ENCODE measurements around the gene MAGEB17.
"Not testable (repeated sequence)": the region's sequence is repeated elsewhere in the genome, so short reads cannot be mapped to it uniquely, and the experiment has no call there.

MAGEB17 gene

GRCh38 chrX:16172391-16172790 lies 5.1 kb downstream of the MAGEB17 start:
- Histone ChIP-seq H3K4me3 (ENCODE audit: low read depth, low read length) (no peak overlapping the region), H2BK5ac (ENCODE audit: low read depth, low read length, poor library complexity) (no peak overlapping the region), H3K27me3 (ENCODE audit: insufficient read depth, low read length) (no peaks in the 10 kb centered on the region), H3K79me2 (ENCODE audit: control insufficient read depth, insufficient read depth, low read length, poor library complexity) (no peaks in the 10 kb centered on the region), H3K9me3 (ENCODE audit: insufficient read depth, low read depth, low read length) (no peaks in the 10 kb centered on the region), H3K36me3 (ENCODE audit: control insufficient read depth in 1 of 2, insufficient read depth in 2 of 2, low read length in 2 of 2) (no peaks in the 10 kb centered on the region), H2AK5ac (ENCODE audit: low read length) (no peak overlapping the region), H3K23ac (ENCODE audit: low read length) (no peak overlapping the region), H3K4me1 (ENCODE audit: control insufficient read depth in 1 of 2, insufficient read depth in 2 of 2, low read length in 2 of 2) (no peaks in the 10 kb centered on the region), H3K9ac (ENCODE audit: low read length) (no peak overlapping the region), H2AFZ (ENCODE audit: insufficient read depth, low read length, poor library complexity) (no peak overlapping the region), H4K8ac (ENCODE audit: low read depth, low read length) (no peak overlapping the region), H2BK12ac (ENCODE audit: low read length) (no peak overlapping the region), H3K27ac (ENCODE audit: low read depth, low read length) (no peak overlapping the region), H3K4me2 (ENCODE audit: low read length) (no peak overlapping the region), H3K4ac (ENCODE audit: low read depth, low read length) (no peak overlapping the region), H3K79me1 (ENCODE audit: low read length) (no peaks in the 10 kb centered on the region), H3K18ac (ENCODE audit: low read length) (no peak overlapping the region), H3K14ac (ENCODE audit: low read length) (no peak overlapping the region), H4K91ac (ENCODE audit: low read depth, low read length) (no peak overlapping the region), H4K12ac (ENCODE audit: low read depth, low read length) (no peak overlapping the region), H2BK120ac (ENCODE audit: insufficient read depth, low read length, poor library complexity) (no peak overlapping the region)
- no CpG with 5 or more reads among the region's 3 CpGs for WGBS (ENCODE audit: extremely low coverage, insufficient coverage, insufficient read length)
- DNase-seq: no peak

GRCh38 chrX:16175329-16176061 lies 8.2 kb downstream of the MAGEB17 start:
- H4K12ac ChIP-seq (ENCODE audit: low read depth, low read length): no peak overlapping the region
- no peaks in the 10 kb centered on the region for H3K79me1 ChIP-seq (ENCODE audit: low read length)
- WGBS (ENCODE audit: extremely low coverage, insufficient coverage, insufficient read length): no CpG with 5 or more reads among the region's 3 CpGs
- H3K36me3 ChIP-seq (ENCODE audit: control insufficient read depth in 1 of 2, insufficient read depth in 2 of 2, low read length in 2 of 2): no peaks in the 10 kb centered on the region
- no peak overlapping the region for H3K9ac ChIP-seq (ENCODE audit: low read length)
- H3K14ac ChIP-seq (ENCODE audit: low read length): no peak overlapping the region
- H2BK120ac ChIP-seq (ENCODE audit: insufficient read depth, low read length, poor library complexity): no peak overlapping the region
- H2BK12ac ChIP-seq (ENCODE audit: low read length): no peak overlapping the region
- H3K27ac ChIP-seq (ENCODE audit: low read depth, low read length): no peak overlapping the region
- H4K8ac ChIP-seq (ENCODE audit: low read depth, low read length): no peak overlapping the region
- H4K91ac ChIP-seq (ENCODE audit: low read depth, low read length): no peak overlapping the region
- H3K4me2 ChIP-seq (ENCODE audit: low read length): no peak overlapping the region
- no peaks in the 10 kb centered on the region for H3K79me2 ChIP-seq (ENCODE audit: control insufficient read depth, insufficient read depth, low read length, poor library complexity)
- H3K18ac ChIP-seq (ENCODE audit: low read length): no peak overlapping the region
- no peak overlapping the region for H2AK5ac ChIP-seq (ENCODE audit: low read length)
- no peak overlapping the region for H2BK5ac ChIP-seq (ENCODE audit: low read depth, low read length, poor library complexity)
- H3K27me3 ChIP-seq (ENCODE audit: insufficient read depth, low read length): no peaks in the 10 kb centered on the region
- H2AFZ ChIP-seq (ENCODE audit: insufficient read depth, low read length, poor library complexity): no peak overlapping the region
- H3K4ac ChIP-seq (ENCODE audit: low read depth, low read length): no peak overlapping the region
- no peak overlapping the region for H3K23ac ChIP-seq (ENCODE audit: low read length)
- H3K9me3 ChIP-seq (ENCODE audit: insufficient read depth, low read depth, low read length): no peaks in the 10 kb centered on the region
- H3K4me1 ChIP-seq (ENCODE audit: control insufficient read depth in 1 of 2, insufficient read depth in 2 of 2, low read length in 2 of 2): no peaks in the 10 kb centered on the region
- no peak for DNase-seq
- H3K4me3 ChIP-seq (ENCODE audit: low read depth, low read length): no peak overlapping the region

GRCh38 chrX:16177260-16177659 lies 10.0 kb downstream of the MAGEB17 start:
- no peak overlapping the region for H3K27ac ChIP-seq (ENCODE audit: low read depth, low read length)
- no peak overlapping the region for H4K12ac ChIP-seq (ENCODE audit: low read depth, low read length)
- H3K4me1 ChIP-seq (ENCODE audit: control insufficient read depth in 1 of 2, insufficient read depth in 2 of 2, low read length in 2 of 2): no peaks in the 10 kb centered on the region
- DNase-seq: no peak
- no peak overlapping the region for H3K23ac ChIP-seq (ENCODE audit: low read length)
- H3K18ac ChIP-seq (ENCODE audit: low read length): no peak overlapping the region
- no peak overlapping the region for H4K8ac ChIP-seq (ENCODE audit: low read depth, low read length)
- H3K9me3 ChIP-seq (ENCODE audit: insufficient read depth, low read depth, low read length): no peaks in the 10 kb centered on the region
- H3K27me3 ChIP-seq (ENCODE audit: insufficient read depth, low read length): no peaks in the 10 kb centered on the region
- no peak overlapping the region for H3K4me3 ChIP-seq (ENCODE audit: low read depth, low read length)
- no peak overlapping the region for H4K91ac ChIP-seq (ENCODE audit: low read depth, low read length)
- no peak overlapping the region for H2AK5ac ChIP-seq (ENCODE audit: low read length)
- H3K4me2 ChIP-seq (ENCODE audit: low read length): no peak overlapping the region
- no peak overlapping the region for H2BK120ac ChIP-seq (ENCODE audit: insufficient read depth, low read length, poor library complexity)
- no peaks in the 10 kb centered on the region for H3K79me2 ChIP-seq (ENCODE audit: control insufficient read depth, insufficient read depth, low read length, poor library complexity)
- WGBS (ENCODE audit: extremely low coverage, insufficient coverage, insufficient read length): no CpG with 5 or more reads among the region's 2 CpGs
- no peak overlapping the region for H2AFZ ChIP-seq (ENCODE audit: insufficient read depth, low read length, poor library complexity)
- no peak overlapping the region for H2BK12ac ChIP-seq (ENCODE audit: low read length)
- no peak overlapping the region for H3K14ac ChIP-seq (ENCODE audit: low read length)
- H3K79me1 ChIP-seq (ENCODE audit: low read length): no peaks in the 10 kb centered on the region
- H2BK5ac ChIP-seq (ENCODE audit: low read depth, low read length, poor library complexity): no peak overlapping the region
- no peak overlapping the region for H3K4ac ChIP-seq (ENCODE audit: low read depth, low read length)
- no peaks in the 10 kb centered on the region for H3K36me3 ChIP-seq (ENCODE audit: control insufficient read depth in 1 of 2, insufficient read depth in 2 of 2, low read length in 2 of 2)
- no peak overlapping the region for H3K9ac ChIP-seq (ENCODE audit: low read length)

- H3K27me3 ChIP-seq (ENCODE audit: insufficient read depth, low read length); H3K9ac ChIP-seq (ENCODE audit: low read length); H2BK120ac ChIP-seq (ENCODE audit: insufficient read depth, low read length, poor library complexity); H3K4me3 ChIP-seq (ENCODE audit: low read depth, low read length); H3K27ac ChIP-seq (ENCODE audit: low read depth, low read length); H2BK5ac ChIP-seq (ENCODE audit: low read depth, low read length, poor library complexity); H3K9me3 ChIP-seq (ENCODE audit: insufficient read depth, low read depth, low read length); H2BK12ac ChIP-seq (ENCODE audit: low read length); H4K8ac ChIP-seq (ENCODE audit: low read depth, low read length); H3K79me1 ChIP-seq (ENCODE audit: low read length); DNase-seq; H3K4ac ChIP-seq (ENCODE audit: low read depth, low read length); H3K79me2 ChIP-seq (ENCODE audit: control insufficient read depth, insufficient read depth, low read length, poor library complexity); H2AFZ ChIP-seq (ENCODE audit: insufficient read depth, low read length, poor library complexity); H3K36me3 ChIP-seq (ENCODE audit: control insufficient read depth in 1 of 2, insufficient read depth in 2 of 2, low read length in 2 of 2); H4K12ac ChIP-seq (ENCODE audit: low read depth, low read length); H4K91ac ChIP-seq (ENCODE audit: low read depth, low read length); H3K14ac ChIP-seq (ENCODE audit: low read length); H2AK5ac ChIP-seq (ENCODE audit: low read length); H3K18ac ChIP-seq (ENCODE audit: low read length); H3K23ac ChIP-seq (ENCODE audit: low read length); H3K4me1 ChIP-seq (ENCODE audit: control insufficient read depth in 1 of 2, insufficient read depth in 2 of 2, low read length in 2 of 2); H3K4me2 ChIP-seq (ENCODE audit: low read length): not testable (repeated sequence)
- WGBS (ENCODE audit: extremely low coverage, insufficient coverage, insufficient read length): no CpG with 5 or more reads among the region's 10 CpGs
Observed at GRCh38 chrX:16183843-16184242, 16.6 kb downstream of the MAGEB17 start.
